Non-pigmented ciliary epithelial cell (primary cell): ENCODE results near the gene GRID2.

ENCODE experiments used
- DNase-seq: peaks from one replicate; pipeline ENCODE4 v3.0.0-alpha.2; 2010; ENCODE audit warnings: low read depth

The GRID2 gene

DNA sequence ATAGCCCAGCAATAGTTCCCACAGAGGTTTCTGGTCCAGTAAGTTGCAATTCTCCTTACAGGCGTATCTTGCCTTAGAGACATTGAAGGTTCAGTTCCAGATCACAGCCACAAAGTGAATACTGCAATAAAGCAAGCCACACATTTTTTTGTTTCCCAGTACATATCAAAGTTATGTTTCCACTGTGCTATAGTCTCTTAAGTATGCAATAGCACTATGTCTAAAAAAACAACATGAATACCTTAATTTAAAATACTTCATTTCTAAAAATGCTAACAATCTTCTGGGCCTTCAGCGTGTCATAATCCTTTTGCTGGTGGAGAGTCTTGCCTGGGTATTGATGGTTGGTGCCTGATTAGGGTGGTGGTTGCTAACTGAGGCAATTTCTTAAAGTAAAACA, 659.1 kb downstream of the GRID2 start:
- DNase-seq: no peak

GRCh38 chr4:92968556-92968955, 664.8 kb downstream of the GRID2 start:
- DNase-seq: no peak

- DNase-seq: no peak
Observed at GRCh38 chr4:92968996-92969395, 665.2 kb downstream of the GRID2 start.

- DNase-seq: peak; percentile 92
Observed at GRCh38 chr4:92969650-92970379, 666.0 kb downstream of the GRID2 start.

- DNase-seq: no peak
Observed at GRCh38 chr4:92970996-92971395, 667.2 kb downstream of the GRID2 start.

DNA sequence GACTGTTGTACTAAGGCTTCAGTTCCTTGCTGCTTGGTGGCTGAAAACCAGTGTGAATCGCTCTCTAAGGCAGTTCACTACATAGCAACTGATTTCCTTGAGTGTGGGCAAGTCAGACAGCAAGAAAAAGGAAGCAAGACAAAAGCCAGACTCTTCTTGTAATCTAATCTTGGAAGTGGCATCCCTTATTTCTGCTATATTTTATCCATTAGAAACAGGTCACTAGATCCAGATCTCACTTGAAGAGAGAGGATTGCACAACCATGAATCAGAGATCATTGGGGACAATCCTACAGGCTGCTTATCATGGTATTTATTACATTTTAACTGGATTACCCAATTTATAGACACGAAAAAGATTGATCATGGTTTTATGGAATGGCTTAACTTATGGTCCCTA, 684.5 kb downstream of the GRID2 start:
- DNase-seq: no peak

- DNase-seq: no peak
Observed at GRCh38 chr4:92992758-92993157, 689.0 kb downstream of the GRID2 start.

- DNase-seq: no peak
Observed at GRCh38 chr4:92994727-92995126, 691.0 kb downstream of the GRID2 start.

GRCh38 chr4:92996533-92996932, 692.8 kb downstream of the GRID2 start:
- no peak for DNase-seq

- DNase-seq: no peak
Observed at GRCh38 chr4:93000910-93001309, 697.1 kb downstream of the GRID2 start.

DNA sequence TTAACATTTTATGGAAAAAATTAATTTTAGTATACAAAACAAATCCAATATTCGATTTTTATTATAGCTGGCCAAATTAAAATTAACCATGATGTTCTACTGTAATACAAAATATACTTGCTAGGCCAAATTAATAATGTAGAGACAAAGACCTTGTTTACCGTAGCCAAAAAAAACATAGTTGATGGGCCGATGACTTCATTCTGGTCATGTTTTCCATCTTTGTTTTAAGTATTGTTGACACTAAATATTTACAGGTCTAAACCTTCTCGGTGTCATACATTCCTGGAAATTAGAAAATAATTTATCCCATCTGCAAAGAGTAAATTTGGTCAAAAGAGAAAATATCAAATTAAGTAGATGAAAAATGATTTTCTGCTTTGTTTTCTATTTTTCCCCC, 698.5 kb downstream of the GRID2 start:
- DNase-seq: no peak

GRCh38 chr4:93016350-93016749, 712.6 kb downstream of the GRID2 start:
- no peak for DNase-seq

GRCh38 chr4:93018243-93018642, 714.5 kb downstream of the GRID2 start:
- peak; percentile 10 for DNase-seq

DNA sequence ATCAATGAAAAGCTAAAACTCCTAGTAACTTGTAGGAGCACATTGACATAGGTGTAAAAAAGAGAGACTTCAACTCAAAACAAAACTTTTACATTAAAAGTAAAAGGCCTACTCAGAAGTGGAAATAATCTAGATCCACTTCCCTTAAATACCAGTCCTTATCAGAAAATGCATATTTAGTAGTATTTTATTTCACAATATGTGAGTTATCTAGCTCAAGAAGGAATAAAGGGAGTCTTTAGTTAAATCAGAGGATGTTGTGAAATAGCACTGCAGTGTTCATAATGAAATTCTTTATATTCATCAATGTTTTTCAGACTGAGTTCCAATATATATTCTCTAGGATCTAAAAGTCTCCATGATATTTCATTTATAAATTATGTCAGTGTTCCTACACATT, 715.0 kb downstream of the GRID2 start:
- DNase-seq: no peak

DNA sequence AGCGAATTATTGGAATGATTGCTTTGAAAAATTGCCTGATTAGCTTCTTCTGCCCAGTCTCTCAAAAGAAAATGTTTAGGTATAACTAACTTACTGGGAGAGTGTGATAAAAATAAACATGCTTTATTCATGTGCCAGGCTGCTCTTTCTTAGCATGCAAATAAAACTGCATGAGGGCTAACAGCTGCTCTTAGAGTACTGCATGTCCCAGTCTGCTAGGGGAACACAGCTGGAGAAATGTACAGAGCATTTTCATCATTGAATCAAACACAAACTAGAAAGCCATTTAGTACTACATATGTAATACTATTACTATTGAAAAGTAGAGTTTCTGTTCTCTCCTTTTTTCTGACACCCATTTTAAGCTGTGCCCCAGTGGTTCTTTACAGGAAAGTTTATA, 726.0 kb downstream of the GRID2 start:
- DNase-seq: no peak

GRCh38 chr4:93030670-93031069, 726.9 kb downstream of the GRID2 start:
- DNase-seq: no peak

DNA sequence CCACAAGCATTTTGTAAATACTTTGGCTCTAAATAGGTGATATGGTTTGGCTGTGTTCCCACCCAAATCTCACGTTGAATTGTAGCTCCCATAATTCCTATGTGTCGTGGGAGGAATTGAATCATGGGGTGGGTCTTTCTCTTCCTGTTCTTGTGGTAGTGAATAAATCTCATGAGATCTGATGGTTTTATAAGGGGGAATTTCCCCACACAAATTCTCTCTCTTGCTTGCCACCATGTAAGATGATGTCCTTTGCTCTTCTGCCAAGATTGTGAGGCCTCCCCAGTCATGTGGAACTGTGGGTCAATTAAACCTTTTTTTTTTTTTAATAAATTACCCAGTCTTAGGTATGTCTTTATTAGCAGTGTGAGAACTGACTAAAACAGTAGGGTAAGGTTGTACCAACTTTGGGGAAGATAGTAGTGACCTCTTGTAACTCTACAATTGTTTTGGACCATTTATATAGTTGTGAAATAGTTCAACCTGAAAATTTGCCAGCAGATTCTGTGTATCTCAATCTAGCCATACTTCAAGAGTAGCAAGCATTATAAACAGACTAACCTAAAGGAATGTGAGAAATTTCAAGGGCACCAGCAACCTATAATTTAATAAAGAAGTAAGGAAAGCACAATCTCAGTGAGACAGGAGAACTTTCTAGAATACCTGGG, 727.8 kb downstream of the GRID2 start:
- DNase-seq: no peak

GRCh38 chr4:93042746-93043145, 739.0 kb downstream of the GRID2 start:
- no peak for DNase-seq

DNA sequence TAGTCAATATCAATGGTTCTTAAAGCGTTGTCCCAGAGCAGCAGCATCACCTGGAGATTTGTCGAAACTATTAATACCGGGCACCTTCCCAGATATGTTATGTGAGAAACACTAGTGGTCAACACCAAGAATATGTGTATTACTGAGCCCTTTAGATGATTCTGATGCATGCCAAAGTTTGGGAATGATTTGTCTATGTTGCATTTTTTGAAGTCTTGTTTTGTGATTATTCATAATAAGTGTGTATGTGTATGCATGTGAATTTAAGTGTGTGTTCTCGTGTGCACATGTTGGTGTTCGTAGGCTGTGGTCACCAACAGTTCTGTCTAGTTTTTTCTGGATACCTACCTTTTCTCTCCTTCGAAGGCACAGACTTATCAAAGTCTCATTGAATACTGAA, 749.4 kb downstream of the GRID2 start:
- DNase-seq: no peak

DNA sequence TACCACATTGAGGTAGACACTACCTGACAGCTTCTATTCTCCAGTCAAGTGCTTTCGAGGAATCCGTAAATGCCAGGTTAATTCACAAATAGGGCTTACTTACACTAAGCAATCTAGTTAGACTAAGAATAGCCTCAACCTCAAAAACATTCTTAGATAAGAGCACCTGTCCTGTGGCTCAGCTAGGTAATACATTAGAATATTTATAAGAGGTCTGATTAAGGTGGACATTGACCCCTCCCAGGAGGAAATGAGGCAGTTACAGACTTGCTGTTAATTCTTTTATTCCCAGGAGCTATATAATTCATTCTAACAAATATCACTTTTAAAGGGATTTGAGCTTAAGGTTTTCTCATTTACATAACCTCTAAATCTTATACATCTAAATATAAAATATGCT, 758.1 kb downstream of the GRID2 start:
- DNase-seq: no peak

DNA sequence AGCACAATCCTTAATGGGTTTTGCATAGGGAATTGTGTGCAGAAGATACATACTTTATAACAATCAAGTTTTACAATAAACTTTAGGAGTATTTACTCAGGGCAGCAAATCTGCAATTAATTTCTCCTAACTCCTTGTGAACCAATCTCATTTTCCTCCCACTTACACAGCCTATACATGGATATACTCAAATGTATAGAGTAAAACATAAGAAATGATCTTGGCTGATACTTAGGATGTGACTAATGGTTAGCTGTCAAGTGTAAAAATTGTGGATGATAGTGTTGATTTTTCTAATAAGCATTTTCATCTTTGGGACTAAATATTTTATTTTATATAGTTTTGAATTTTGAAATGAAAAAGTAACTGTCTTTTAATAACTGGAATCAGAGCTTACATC, 759.6 kb downstream of the GRID2 start:
- no peak for DNase-seq

DNA sequence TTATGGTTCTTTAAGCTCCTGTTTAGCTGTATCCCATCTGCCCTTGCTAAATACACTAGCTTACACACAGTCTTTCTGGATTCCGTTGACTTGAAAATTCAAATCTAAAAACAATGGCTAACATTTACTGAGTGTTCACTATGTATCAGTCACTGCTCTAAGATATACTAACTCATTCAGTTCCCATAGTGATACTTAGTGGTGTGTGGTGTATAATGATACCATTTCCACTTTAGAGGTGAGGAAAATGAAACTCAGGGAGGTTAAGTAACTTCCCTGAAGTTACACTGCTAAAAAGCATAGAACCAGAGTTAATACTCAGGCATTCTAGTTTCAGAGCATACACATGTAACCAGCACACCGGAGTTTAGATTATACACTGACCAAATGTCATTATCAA, 762.0 kb downstream of the GRID2 start:
- DNase-seq: no peak

DNA sequence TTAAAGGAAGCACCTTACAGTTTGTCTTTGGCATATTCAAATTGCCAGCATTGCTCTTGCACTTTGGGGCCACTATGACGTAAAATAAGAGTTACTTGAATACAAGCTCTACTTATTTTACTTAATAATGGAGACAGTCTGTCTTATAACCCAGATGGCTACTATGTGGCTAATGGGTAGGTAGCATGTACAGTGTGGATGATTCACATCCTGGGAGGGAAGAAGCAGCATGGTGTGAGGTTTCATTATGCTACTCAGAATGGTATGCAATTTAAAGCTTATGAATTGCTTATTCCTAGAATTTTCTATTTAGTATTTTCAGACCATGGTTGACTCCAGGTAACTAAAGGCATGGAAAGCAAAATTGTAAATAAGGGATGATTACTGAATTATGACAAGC, 763.0 kb downstream of the GRID2 start:
- peak; percentile 23 for DNase-seq

GRCh38 chr4:93072292-93072691, 768.5 kb downstream of the GRID2 start:
- no peak for DNase-seq
